Caco-2 (cell line): ENCODE data around the gene SORCS2. TPM values are rescaled to one million over a fixed set of nuclear protein-coding genes. Genes with fewer than 3 reads are reported as not detected.

Experiments
- BruUV-seq: library from RNA; stranded (reverse); fragments of 400-500 nt; replicated peaks from 2 replicates; lab custom pipeline; 2021; lab: Mats Ljungman, UMichigan
- CTCF ChIA-PET: fragments of 300-600 bp; sonication (Branson Sonifier 250); formaldehyde crosslinking; loops from one replicate; lab custom pipeline; 2022; ENCODE audit warnings: antibody characterized with exemption; lab: Charles Lee
- POLR2A ChIA-PET: fragments of 300-600 bp; sonication (Branson Sonifier 250); formaldehyde crosslinking; loops from one replicate; lab custom pipeline; 2022; ENCODE audit warnings: antibody characterized with exemption; lab: Charles Lee
- DNase-seq, 2 experiments: peaks; one replicate each; pipeline versions ENCODE4 v3.0.0 to v3.0.0-alpha.2; 2020 to 2022
- H3K27me3 ChIP-seq: replicated peaks from 2 replicates; pipeline ENCODE4 v1.6.0; 2011; ENCODE audit warnings: low read length; ENCODE audit not compliant: control insufficient read depth, insufficient read depth
- H3K36me3 ChIP-seq: 2 replicates; pipeline ENCODE4 v1.5.1; 2011; ENCODE audit warnings: low read length; ENCODE audit not compliant: control insufficient read depth, insufficient read depth
- H3K4me1 ChIP-seq: fragments of 250-450 bp; sonication (Bioruptor Pico); 2 replicates; pipeline ENCODE4 v1.5.1; 2020; ENCODE audit warnings: mild to moderate bottlenecking
- H3K4me3 ChIP-seq: 2 replicates; pipeline ENCODE4 v1.5.1; 2011; ENCODE audit warnings: low read depth, mild to moderate bottlenecking, control low read depth, low read length
- H3K9me3 ChIP-seq: fragments of 250-450 bp; sonication (Bioruptor Pico); 2 replicates; pipeline ENCODE4 v1.5.1; 2020; ENCODE audit warnings: mild to moderate bottlenecking, moderate library complexity
- H3K27ac Mint-ChIP-seq: one replicate; pipeline ENCODE4 v1.8.0; 2022; ENCODE audit warnings: mixed read lengths; ENCODE audit not compliant: unreplicated experiment
- H3K27me3 Mint-ChIP-seq: one replicate; pipeline ENCODE4 v1.8.0; 2022; ENCODE audit warnings: mixed read lengths; ENCODE audit not compliant: insufficient read depth, unreplicated experiment
- H3K36me3 Mint-ChIP-seq: one replicate; pipeline ENCODE4 v1.8.0; 2022; ENCODE audit warnings: mild to moderate bottlenecking, mixed read lengths; ENCODE audit not compliant: insufficient read depth, unreplicated experiment
- H3K4me1 Mint-ChIP-seq: one replicate; pipeline ENCODE4 v1.8.0; 2022; ENCODE audit warnings: low read depth, mixed read lengths; ENCODE audit not compliant: unreplicated experiment
- H3K4me3 Mint-ChIP-seq: one replicate; pipeline ENCODE4 v1.8.0; 2022; ENCODE audit warnings: mild to moderate bottlenecking, moderate library complexity, mixed read lengths; ENCODE audit not compliant: unreplicated experiment
- H3K9me3 Mint-ChIP-seq: one replicate; pipeline ENCODE4 v1.8.0; 2022; ENCODE audit warnings: mixed read lengths; ENCODE audit not compliant: unreplicated experiment
- CTCF ChIP-seq, 2 experiments: fragments of 200-600 bp in 1 of 2; IDR thresholded peaks; 1 replicate in 1 of 2; 2 replicates in 1 of 2; pipeline versions ENCODE4 v1.5.1 to v1.8.0; 2011 to 2022; ENCODE audit warnings: antibody characterized with exemption in 1 of 2, control low read depth in 1 of 2, inconsistent platforms in 1 of 2, low read depth in 1 of 2, low read length in 1 of 2, mild to moderate bottlenecking in 1 of 2, moderate library complexity in 1 of 2; ENCODE audit not compliant: insufficient read depth in 1 of 2, severe bottlenecking in 1 of 2, unreplicated experiment in 1 of 2
- intact Hi-C: fragments of 100-400 bp; cut with micrococcal nuclease; formaldehyde crosslinking; loops from one replicate; pipeline ENCODE4 v1.10.0; 2022; ENCODE audit not compliant: unreplicated experiment
- total RNA-seq: library from RNA; stranded (reverse); gene quantifications from 2 replicates; pipeline ENCODE4 v1.2.3, GENCODE V29; 2022

Gene SORCS2
- total RNA-seq, 1 experiment from 2014 or later = 1.6 TPM

GRCh38 chr4:7697821-7698220, 505.5 kb downstream of the SORCS2 start:
- no peak for DNase-seq
- Mint-ChIP-seq H3K4me1 (no peaks in the 10 kb centered on the region), H3K9me3 (no peaks in the 10 kb centered on the region), H3K27ac (no peak overlapping the region), H3K36me3 (no peaks in the 10 kb centered on the region), H3K27me3 (peaks cover 6% of the 10 kb centered on the region), H3K4me3 (no peak overlapping the region)
- Histone ChIP-seq H3K27me3 (no peaks in the 10 kb centered on the region), H3K4me1 (no peaks in the 10 kb centered on the region), H3K36me3 (no peaks in the 10 kb centered on the region), H3K9me3 (no peaks in the 10 kb centered on the region), H3K4me3 (no peak overlapping the region)
- no TSS peak for BruUV-seq
- no peak for TF ChIP-seq CTCF (IDR thresholded peaks at IDR 0.05; ENCODE audit: insufficient read depth in 1 of 2, low read depth in 1 of 2, low read length in 1 of 2, severe bottlenecking in 1 of 2, unreplicated experiment in 1 of 2)
- intact Hi-C loops = no loop called here
- CTCF ChIA-PET = no interaction called here
- POLR2A ChIA-PET = no interaction called here

DNA sequence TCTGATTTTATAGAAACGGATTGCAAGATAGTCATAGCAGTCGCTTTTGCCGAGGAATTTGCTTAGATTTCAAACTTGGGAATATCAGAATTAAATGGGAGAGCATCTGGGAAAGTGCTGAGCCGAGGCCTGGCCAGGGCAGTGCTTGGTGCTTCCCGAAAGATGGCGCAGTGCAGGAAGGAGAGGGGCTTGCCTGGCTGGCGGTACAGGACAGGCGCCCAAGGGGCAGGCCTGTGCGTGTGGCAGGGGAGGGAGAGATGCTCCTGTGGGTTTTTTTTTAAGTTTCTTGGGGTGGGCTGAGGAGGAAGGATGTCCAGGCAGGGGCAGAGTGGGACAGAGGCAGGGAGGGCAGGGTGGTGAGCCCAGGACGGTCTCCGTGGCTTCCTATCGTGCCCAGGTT, 506.2 kb downstream of the SORCS2 start:
- ChIA-PET POLR2A (no interaction called here), CTCF (no interaction called here)
- no peak for DNase-seq
- no peaks in the 10 kb centered on the region for H3K4me1 Mint-ChIP-seq
- no peak overlapping the region for H3K4me3 Mint-ChIP-seq
- Histone ChIP-seq H3K9me3 (no peaks in the 10 kb centered on the region), H3K36me3 (no peaks in the 10 kb centered on the region), H3K4me1 (no peaks in the 10 kb centered on the region), H3K4me3 (no peak overlapping the region), H3K27me3 (no peaks in the 10 kb centered on the region)
- no peak overlapping the region for H3K27ac Mint-ChIP-seq
- intact Hi-C loops = no loop called here
- H3K27me3 Mint-ChIP-seq = peaks cover 6% of the 10 kb centered on the region
- TF ChIP-seq CTCF (IDR thresholded peaks at IDR 0.05; ENCODE audit: insufficient read depth in 1 of 2, low read depth in 1 of 2, low read length in 1 of 2, severe bottlenecking in 1 of 2, unreplicated experiment in 1 of 2) = no peak
- BruUV-seq = no TSS peak
- H3K36me3 Mint-ChIP-seq = no peaks in the 10 kb centered on the region
- H3K9me3 Mint-ChIP-seq = no peaks in the 10 kb centered on the region

DNA sequence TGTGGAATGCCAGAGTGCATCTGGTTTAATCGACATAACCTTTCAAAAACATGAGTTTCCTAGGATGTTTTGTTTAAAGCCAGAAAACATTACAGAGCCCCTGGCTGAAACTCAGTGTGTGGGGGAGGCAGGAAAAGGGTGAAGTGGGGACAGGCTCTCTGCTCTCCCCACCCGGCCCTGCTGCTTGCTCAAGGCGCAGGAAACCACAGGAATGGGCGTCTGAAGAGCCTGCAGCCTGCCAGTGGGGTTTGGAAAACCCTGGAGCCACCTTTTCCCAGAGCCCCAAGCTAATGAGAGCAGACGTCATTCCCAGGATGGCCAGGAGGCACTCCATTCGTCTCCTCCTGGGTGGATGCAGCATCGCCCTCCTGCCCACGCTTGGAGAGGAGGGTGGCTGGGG, 506.7 kb downstream of the SORCS2 start:
- Histone ChIP-seq H3K4me1 (no peaks in the 10 kb centered on the region), H3K36me3 (no peaks in the 10 kb centered on the region), H3K27me3 (no peaks in the 10 kb centered on the region), H3K4me3 (no peak overlapping the region), H3K9me3 (no peaks in the 10 kb centered on the region)
- no peaks in the 10 kb centered on the region for H3K4me1 Mint-ChIP-seq
- no peak overlapping the region for H3K27ac Mint-ChIP-seq
- no peak for TF ChIP-seq CTCF (IDR thresholded peaks at IDR 0.05; ENCODE audit: insufficient read depth in 1 of 2, low read depth in 1 of 2, low read length in 1 of 2, severe bottlenecking in 1 of 2, unreplicated experiment in 1 of 2)
- ChIA-PET CTCF (no interaction called here), POLR2A (no interaction called here)
- BruUV-seq = no TSS peak
- no peak for DNase-seq
- H3K36me3 Mint-ChIP-seq = no peaks in the 10 kb centered on the region
- peaks cover 6% of the 10 kb centered on the region for H3K27me3 Mint-ChIP-seq
- intact Hi-C loops = no loop called here
- H3K4me3 Mint-ChIP-seq = no peak overlapping the region
- no peaks in the 10 kb centered on the region for H3K9me3 Mint-ChIP-seq
